HG03432 (cell line): Measurements from ENCODE around the gene GNG13.

Source experiments
- ATAC-seq: cut with Tn5 transposase; IDR thresholded peaks from one replicate; pipeline ENCODE4 v1.9.1; 2021; ENCODE audit warnings: mild to moderate bottlenecking, moderate library complexity; ENCODE audit not compliant: unreplicated experiment

Gene GNG13

GRCh38 chr16:795580-796229 is 4.8 kb downstream of the GNG13 start:
- no peak for ATAC-seq

- no peak for ATAC-seq
These were observed 5.6 kb downstream of the GNG13 start for GRCh38 chr16:794853-795466.

DNA sequence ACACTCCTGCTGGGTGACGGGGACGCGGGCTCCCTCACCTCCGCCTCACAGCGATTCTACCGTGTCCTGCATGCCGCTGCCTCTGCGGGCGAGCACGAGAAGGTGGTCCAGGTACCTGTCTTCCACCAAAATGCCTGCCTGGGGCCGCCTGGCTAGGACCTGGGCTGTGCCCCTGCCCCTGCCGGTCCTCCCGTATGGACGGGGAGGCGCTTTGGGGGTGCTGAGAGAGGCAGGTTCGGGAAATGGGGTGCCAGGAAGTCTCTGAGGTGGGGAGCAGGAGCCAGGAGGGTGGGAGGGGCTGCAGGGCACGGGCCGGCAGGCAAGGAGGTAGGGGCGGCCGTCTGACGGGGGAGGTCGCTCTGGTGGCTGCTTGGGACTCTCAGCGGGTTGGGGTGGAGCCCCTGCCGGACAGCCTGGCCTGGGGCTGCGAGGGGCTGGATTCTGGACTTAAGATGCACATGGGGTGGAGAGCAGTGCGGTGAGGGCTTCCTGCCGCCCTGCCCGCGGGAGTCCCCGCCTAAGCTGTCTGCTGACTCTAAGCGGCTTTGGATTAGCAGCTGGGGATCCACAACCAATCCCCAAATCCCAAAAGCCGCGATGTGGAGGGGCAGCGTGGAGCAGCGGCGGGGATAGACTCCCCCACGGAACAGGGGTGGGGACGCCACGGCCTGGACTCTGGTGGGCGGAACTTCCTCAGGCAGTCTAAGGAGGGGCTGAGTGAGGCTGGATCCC is 6.3 kb downstream of the GNG13 start:
- no peak for ATAC-seq

DNA sequence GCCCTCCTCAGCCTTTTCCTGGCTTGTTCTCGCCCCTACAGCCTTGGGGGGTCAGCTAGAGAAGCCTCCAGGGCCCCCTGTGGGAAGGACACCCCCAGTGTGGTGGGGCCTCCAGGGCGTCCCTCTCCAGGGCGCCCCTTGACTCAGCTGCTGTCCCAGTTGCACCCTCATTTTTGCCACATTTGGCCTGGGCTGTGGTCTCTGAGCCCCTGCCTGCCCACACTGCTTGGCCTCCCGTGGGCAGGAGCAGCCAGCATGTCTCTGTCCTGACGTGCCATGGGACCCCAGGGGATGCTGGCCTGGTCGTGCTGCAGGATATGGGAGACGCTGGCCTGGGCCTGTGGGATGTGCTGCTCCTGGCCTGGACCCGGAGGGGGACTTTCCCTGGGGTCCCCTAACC is 7.1 kb downstream of the GNG13 start:
- ATAC-seq: no peak

DNA sequence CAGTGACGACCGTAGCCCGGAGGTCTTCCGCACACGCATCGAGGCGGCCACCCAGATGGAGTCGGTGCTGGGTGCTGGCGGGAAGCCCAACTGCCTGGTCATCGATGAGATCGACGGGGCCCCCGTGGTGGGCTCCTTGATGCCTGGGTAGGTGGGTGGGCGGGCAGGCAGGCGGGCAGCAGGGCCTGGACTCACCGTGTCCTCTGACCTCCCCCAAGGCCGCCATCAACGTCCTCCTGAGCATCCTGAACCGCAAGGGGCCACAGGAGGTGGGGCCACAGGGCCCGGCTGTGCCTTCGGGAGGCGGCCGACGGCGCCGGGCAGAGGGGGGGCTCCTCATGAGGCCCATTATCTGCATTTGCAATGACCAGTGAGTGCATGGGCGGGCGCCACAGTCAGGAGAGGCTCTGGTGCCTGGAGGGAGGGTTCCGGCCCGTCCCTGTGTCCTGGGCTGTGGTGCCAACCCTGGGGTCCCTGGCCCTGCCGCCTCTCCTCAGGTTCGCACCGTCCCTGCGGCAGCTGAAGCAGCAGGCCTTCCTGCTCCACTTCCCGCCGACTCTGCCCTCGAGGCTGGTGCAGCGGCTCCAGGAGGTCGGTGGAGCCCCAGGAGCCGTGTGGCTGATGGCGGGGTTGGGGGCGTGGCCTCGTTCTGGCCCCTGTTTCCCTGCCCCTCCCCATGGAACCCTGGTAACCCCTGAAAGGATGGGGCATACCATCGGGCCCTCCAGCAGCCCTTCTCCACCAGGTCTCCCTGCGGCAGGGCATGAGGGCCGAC is 8.1 kb downstream of the GNG13 start:
- ATAC-seq: no peak

DNA sequence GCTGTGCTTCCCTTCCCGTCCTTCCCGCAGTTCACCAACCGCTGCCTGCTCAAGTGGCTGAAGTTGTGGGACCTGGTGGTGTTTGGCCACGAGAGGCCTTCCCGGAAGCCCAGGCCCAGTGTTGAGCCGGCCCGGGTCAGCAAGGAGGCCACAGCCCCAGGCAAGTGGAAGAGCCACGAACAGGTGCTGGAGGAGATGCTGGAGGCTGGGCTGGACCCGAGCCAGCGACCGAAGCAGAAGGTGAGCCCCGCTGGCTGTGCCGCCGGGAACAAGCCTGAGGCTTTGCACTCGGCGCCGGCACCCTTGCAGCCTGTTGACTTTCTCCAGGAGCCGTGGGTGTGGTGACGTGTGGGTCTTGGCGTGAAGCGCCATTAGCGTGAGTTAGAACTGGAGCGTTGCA is 9.4 kb downstream of the GNG13 start:
- ATAC-seq: no peak

DNA sequence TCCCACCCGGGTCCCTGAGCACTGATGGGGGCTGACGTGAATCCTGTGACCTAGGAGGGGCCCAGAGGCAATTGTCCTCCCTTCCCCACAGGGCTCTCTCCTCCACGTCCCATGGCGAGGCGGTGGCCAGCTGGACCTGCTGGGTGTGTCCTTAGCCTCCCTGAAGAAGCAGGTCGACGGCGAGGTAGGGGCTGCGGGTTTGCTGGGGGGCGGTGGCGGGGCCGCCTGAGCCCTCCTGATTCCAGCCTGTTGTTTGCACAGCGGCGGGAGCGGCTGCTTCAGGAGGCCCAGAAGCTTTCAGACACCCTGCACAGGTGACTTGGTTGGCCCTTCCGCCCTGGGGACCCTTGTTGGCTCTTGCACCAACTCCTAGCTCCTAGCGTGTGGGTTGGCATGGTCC is 10.4 kb downstream of the GNG13 start:
- ATAC-seq: no peak

- no peak for ATAC-seq
These were observed 11.2 kb downstream of the GNG13 start for GRCh38 chr16:789191-789850.

GRCh38 chr16:788399-789126 is 12.0 kb downstream of the GNG13 start, which contains the start of gene CHTF18:
CHTF18 (plus strand) TSS chr16:788620; CDS start chr16:788685, 65 bp downstream.
- peak; percentile 74 for ATAC-seq

DNA sequence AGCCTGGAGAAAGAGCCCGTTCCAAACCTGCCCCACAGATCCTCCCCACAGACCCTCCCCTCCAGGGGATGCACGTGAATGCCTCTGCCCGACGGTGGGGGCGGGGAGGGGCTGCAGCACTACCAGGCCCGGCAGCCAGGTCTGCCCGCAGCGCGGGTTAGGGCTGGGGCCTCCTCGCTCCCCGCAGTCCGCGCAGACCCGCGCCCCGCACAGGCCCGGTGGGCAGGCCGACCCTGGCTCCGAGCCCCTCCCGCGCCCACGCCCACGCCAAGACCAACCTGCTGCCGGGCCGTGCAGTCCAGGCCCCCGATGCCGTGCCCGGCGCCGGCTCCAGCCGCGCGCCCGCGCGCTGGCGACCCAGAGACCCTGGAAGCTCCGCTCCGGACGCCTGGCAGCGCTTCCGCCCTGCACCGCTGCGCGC is 12.5 kb downstream of the GNG13 start, which contains the start of gene RPUSD1:
Gene RPUSD1, minus strand, starts transcription at position 404 of the 421 bp plus-strand sequence. CDS start 644 bp downstream, outside the sequence.
- peak; percentile 21 for ATAC-seq

DNA sequence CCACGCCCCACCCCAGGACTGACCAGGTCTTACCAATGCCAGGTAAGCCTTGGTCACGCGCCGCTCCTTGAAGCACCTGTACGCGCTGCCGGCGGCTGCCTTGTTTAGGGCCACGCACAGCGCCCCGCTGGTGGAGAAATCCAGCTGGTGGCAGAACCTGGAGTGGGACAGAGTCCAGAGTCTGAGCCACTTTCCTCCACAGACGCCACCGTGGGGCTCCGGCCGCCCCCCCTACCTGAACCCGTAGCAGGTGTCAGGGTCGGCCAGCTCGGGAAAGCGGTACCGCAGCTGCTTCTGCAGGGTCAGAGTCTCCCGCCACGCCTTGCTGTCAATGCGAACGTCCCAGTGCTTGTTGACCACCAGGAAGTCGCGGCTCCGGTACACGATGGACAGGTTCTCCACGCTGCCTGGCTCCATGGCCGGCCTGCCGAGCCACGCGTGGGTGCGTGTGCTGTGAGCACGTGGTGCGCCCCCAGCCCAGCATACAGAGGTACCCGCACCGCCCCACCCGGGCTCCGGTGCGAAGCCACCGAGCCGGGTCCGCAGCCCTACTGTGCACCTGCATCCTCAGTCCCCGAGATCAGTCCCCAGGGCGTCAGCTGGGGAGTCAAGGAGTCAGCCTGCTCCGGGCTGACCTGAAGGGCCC is 13.1 kb downstream of the GNG13 start:
- peak; percentile 3 for ATAC-seq

DNA sequence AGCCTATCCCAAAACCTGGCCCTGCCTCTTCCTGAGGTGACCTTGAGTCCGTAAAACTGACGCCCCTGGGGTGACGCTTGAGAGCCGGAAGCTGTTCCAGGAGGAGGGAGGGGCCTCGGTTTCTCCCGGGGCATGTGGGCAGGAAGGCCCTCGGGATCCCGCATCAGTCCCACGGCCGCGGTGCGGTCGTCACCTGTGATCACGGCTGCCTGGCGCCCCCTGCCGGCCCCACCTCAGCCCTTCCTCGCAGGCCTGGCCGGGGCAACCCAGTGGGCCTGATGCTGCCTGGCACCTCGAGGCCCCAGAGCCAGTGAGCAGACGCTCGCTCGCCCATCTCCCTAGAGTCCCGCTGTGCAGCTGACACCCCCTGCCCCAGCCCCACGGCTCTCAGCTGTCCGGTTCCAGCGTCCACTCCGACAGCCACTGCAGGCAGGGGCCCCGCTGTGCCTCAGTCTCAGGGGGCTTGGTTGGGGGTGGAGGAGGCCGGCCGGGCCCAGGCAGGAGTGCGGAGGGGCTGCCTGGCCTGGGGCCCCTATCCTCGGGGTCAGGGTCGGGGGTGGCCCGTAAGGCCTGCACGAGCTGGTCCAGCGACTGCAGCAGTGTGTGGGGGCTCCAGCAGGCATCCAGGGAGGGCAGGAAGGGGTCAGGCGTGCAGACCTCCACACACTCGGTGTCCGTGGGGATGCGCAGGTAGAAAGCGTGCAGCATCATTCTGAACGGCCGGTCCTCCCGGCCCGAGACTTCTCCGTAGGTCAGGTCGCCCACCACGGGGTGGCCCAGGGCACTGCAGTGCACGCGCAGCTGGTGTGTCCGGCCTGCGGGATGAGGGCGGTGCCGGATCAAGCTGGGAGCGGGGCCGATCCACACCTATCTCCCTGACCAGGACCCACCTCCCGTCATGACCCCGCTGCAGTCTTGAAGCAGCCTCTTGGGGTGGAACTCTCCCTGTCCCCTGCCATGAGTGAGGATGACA is 14.7 kb downstream of the GNG13 start:
- ATAC-seq: no peak

GRCh38 chr16:784431-784830 is 16.1 kb downstream of the GNG13 start:
- ATAC-seq: no peak

DNA sequence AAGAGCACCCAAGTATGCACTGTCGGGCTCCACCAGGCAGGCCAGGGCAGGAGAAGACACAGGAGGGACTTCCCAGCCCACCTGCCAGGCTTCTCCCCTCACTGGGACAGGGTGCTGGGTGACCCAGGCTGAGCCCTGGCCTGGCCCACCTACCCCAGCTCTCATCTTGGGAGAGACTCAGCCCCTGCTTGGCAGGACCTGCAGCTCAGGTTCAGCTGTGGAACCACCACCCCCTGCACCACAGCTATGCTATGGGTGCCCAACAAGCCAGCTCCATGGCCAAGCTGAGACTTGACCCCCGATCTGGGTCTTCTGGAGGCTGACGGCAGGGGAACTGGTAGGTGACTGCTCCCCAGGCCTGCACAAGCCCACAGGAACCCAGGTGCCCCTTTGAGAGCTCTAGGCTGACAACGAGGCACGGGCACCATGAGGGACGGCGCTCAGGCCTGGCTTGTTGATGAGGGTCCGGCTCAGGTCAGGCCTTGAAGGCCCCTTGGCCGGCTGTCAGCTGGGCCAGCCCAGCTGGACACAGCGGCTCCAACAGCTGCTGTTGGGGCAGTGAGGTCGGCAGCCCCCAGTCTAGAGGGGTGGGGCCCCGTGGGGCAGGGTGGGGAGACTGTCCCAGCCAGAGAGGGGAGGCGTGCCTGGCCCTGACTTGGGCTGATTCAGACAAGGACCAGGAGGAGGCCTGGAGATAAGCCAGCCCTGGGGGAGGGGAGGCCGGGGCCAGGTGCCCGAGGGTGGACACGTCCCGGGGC is 17.0 kb downstream of the GNG13 start:
- no peak for ATAC-seq

DNA sequence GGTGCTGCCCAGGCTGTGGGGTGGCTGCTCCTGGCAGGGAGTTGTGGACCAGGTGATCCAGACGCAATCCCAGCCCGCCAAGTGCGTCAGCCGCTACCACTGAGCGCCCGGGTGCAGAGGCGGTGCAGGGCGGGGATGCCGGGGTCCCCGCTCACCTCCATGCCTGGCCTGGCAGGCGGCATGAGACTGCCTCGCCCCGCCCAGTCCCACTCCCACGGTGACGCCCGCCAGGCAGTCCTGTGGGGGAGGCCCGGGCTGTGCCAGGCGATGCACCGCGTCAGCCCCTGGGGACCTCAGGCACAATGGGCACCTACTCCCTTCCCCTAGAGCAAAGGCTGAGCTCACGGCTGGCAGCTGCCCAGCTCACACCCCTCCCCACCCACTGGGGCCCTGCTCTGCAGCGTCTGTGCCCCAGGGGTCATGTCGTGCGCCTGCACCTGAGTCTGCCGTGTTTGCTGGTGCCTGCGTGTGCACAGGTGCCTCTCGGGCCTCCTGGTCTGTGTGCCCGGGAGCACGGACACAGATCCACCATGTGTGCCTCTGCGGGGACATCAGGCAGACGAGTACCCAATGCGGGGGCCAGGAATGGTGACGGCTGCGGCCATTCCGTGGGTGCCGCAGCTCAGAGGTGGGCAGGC is 17.6 kb downstream of the GNG13 start:
- ATAC-seq: no peak

- no peak for ATAC-seq
These were observed 18.3 kb downstream of the GNG13 start for GRCh38 chr16:782258-782657.

DNA sequence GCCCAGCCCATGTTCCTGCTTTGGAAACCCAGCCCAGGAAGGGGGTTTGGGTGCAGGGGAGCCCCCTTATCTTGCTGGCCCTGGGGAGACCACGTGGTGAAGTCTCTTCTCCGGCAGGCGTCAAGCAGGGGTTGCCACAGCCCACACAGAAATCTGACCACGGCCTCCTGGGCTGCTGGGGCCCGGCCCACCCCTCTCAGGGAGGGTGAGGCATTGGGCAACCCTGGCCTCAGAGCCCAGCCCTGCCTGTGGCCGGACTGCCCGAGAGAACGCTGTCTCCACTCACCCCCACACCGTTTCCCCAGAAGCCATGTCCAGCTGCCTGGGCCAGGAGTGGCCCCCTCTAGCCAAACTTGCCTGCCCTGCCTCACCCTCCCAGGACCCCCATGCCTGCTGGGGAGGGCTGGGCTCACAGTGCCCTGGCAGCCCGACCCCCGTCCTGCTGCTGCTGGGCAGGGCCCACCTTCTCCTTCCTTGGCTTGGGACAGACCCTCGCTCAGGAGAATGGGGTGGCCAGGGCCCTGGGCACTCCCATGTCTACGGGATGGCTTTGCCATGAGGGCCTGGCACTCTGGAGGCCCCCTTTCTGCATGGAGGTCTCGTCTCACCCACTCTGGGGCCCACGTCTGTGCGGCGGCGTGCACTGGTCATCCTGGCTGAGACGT is 19.1 kb downstream of the GNG13 start:
- ATAC-seq: no peak
